DLD1 (cell line): ENCODE results near the gene INTS4.
"Not testable (repeated sequence)": the region's sequence is repeated elsewhere in the genome, so short reads cannot be mapped to it uniquely, and the experiment has no call there.

Experiments
- in situ Hi-C: cut with HindIII; loops from 2 replicates; pipeline ENCODE4 v1.10.0; 2017; ENCODE audit warnings: low sequenced_read_pairs

INTS4 gene, protein sequence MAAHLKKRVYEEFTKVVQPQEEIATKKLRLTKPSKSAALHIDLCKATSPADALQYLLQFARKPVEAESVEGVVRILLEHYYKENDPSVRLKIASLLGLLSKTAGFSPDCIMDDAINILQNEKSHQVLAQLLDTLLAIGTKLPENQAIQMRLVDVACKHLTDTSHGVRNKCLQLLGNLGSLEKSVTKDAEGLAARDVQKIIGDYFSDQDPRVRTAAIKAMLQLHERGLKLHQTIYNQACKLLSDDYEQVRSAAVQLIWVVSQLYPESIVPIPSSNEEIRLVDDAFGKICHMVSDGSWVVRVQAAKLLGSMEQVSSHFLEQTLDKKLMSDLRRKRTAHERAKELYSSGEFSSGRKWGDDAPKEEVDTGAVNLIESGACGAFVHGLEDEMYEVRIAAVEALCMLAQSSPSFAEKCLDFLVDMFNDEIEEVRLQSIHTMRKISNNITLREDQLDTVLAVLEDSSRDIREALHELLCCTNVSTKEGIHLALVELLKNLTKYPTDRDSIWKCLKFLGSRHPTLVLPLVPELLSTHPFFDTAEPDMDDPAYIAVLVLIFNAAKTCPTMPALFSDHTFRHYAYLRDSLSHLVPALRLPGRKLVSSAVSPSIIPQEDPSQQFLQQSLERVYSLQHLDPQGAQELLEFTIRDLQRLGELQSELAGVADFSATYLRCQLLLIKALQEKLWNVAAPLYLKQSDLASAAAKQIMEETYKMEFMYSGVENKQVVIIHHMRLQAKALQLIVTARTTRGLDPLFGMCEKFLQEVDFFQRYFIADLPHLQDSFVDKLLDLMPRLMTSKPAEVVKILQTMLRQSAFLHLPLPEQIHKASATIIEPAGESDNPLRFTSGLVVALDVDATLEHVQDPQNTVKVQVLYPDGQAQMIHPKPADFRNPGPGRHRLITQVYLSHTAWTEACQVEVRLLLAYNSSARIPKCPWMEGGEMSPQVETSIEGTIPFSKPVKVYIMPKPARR

DNA sequence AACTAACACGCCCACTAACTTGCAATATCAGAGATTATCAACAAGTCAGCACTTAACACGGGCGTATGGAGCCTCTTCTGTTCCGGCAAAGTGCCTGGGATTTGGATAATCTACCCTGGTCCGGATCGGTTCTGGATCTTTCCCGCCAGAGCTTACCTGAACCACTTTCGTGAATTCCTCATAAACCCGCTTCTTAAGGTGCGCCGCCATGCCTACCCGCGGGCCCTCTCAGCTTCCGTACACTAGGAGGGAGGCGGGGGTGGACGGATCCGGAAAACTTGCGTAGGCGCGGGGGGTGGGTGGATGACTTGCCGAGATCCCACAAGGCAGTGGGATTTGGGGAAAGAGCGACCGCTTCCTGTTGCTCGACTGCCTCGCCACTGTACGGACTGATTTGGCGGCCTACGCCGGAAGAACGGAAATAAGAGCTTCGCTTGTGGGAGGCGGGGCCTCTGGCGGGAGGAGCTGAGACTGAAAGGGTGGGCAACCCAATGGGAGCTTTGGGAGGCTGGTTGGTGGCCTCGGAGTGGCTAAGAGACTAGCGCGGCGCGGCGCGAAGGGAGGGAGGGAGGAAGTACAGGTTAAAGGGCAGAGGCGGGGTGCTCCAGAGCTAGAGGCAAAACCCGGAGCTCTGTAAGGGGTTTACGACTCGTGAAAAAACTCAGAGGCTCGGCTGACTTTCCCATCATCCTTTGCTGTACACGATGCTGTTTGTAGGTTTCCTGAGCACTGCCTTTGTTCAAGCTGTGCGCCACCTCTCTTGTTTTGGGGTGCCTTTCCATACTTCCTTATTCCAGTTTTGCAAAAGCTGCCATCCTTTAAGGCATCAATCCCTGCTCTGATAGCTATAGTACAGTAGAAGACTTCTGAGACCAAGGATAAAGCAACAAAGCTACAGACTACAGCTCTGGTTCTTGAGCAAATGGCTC is at the start of gene INTS4:
Gene INTS4 (minus strand): TSS at position 235 of the 929 bp plus-strand sequence. CDS start 25 bp downstream, at position 210.
- in situ Hi-C loops = no loop called here

DNA sequence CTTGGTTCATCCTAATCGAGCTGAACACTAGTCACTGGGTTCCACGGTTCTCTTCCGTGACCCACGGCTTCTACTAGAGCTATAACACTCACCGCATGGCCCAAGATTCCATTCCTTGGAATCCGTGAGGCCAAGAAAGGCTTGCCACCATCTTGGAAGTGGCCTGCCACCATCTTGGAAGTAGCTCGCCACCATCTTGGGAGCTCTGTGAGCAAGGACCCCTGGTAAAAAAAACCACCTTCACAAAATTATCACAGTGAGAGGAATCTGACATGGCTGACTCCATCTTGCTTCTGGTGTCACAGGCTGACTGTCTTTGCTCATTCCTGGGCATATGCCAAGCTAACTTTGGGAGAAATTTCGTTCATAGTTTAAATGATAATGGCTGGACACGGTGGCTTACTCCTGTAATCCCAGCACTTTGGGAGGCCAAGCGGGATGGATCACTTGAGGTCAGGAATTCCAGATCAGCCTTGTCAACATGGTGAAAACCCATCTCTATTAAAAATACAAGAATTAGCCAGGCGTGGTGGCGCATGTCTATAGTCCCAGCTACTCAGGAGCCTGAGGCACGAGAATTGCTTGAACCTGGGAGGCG is 47.5 kb upstream of the INTS4 start:
- in situ Hi-C loops = no loop called here

DNA sequence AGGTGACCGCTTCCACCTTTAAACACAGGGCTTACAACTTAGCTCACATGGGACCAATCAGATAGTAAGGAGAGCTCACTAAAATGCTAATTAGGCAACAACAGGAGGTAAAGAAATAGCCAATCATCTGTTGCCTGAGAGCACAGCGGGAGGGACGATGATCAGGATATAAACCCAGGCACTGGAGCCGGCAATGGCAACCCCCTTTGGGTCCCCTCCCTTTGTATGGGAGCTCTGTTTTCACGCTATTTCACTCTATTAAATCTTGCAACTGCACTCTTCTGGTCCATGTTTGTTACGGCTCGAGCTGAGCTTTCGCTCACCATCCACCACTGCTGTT is 46.9 kb upstream of the INTS4 start:
- in situ Hi-C loops = not testable (repeated sequence)

DNA sequence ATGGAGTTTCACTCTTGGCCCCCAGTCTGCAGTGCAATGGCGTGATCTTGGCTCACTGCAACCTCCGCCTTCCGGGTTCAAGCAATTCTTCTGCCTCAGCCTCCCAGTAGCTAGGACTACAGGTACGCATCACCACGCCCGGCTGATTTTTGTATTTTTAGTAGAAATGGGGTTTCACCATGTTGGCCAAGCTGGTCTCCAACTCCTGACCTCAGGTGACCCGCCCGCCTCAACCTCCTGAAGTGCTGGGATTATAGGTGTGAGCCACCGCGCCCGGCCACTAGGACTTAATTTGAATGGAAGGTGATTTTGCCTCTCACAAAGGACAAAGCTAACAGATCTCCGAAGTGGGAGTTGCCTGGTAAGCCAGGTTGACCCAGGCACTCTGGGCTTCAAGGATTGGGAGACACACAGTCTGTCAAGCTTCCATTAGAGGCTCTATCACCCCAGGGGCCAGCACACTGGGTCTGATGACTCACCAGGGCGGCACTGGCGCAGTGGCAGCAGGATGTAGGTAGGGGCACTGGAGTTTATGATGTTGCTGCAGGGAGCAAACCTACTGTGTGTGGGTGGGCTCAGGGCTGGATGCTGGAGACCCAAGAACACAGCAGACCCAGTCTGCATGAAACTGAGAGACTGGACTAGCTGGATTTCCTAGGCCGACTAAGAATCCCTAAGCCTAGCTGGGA is 46.4 kb upstream of the INTS4 start:
- in situ Hi-C loops = no loop called here

DNA sequence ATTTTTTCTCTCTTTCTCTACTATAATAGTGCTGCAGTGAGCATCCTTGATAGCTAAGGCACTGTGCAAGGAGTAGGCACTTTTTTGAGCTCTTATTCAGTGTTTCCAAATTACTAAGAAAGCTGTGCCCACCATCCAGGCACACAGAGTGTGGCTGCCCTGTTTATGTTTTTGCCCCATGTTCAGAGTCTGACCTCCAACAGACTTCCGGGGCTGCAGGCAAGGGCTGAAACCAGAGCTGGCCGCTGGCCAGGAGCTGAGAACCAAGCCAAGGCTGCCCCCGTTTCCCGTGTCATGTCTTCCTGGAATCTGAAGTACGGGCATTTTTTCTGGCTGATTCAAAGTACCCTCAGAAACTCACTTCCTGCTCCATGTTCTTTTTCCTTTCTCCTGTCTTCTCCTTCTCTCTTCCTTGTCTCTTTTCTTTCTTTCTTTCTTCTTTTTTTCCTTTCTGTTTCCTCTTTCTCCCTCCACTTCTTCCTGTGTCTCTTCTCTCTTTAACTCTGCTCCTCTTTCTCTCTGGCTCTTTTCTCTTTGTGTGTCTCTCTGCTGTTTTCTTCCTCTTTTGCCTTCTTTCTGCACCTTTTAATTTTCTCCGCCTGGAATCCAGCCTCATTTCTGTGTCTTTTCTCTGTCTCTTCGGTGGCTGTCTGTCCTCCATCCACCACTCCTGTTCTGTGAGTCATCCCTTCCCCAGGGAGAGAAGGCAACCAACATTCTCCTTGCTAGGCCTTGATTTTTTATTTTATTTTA is 45.6 kb upstream of the INTS4 start:
- in situ Hi-C loops = no loop called here

DNA sequence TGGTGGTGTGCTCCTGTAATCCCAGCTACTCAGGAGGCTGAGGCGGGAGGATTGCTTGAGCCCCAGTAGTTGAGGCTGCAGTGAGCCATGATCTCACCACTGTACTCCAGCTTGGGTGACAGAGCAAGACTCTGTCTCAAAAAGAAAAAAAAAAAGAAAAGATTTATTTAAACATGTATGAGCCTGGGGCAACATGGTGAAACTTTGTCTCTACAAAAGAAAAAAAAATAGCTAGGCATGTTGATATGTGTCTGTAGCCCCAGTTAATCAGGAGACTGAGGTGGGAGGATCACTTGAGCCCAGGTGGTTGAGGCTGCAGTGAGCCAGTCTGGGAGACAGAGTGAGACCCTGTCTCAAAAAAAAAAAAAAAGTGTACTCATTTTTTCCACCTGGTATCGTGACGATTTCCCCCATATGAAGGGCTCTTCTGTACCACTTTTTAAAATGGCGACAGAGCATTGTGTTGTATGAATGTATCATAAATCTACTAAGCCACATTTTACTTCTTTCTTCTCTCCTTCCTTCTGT is 45.0 kb upstream of the INTS4 start:
- in situ Hi-C loops = no loop called here

DNA sequence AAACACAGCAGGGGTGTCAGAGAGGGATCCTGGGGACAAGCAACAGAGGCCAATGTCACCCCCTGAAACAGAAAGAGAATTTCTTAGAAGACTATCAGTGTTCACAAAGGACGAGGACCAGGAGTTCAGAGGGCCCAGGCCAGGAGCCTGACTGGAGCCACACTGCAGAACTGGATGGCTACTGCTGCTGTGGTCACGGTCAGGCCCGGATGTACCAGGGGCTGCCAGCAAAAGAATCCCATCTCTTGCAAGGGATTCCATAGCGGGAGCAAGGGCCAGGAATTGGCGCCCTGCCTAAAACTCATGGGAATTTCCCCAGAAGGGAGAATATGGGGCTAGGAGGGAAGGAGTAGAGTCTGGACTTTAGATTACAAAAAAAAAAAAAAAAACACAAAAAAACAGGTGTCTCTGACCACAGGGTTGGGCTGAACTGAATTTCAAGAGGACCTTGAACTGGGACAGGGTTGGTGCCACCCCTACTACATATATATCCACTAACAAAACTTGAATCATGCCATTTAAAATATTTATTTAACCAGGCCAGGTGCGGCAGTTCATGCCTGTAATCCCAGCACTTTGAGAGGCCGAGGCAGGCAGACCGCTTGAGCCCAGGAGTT is 44.3 kb upstream of the INTS4 start:
- in situ Hi-C loops = no loop called here

DNA sequence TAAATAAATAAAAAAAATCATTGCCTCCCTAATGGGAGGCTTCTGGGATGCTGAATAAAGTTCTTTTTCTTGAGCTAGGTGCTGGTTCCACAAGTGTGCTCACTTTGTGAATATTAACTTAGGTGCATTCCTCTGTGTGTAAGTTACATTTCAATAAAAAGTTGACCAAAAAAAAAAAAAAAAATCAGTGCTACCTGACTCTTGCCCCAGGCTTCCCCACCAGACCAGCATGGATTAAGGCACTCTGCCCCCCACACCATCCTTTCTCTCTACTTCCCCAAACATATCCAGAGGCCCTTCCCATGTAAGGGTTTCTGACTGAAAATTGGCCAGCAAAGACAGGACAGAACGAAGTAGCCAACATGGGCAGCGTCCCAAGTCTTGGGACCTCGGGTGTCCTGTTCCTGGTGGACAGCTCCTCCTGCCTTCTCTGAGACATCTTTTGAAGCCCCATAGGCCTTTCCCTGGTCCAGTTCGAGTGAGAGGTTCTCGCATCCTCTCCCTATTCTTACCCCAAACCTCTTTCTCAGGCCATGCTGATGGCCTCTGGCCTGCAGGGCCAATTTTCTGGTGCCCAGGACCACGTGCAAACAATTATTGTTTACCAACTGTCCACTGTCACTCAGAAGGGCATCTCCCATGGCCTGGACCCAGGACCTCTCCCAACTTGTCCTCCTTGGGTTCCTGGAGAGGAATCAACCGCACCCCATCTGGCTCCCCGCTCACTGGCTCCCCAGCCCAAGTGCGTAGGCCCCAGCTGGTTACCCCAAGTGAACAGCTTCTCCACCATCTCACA is 43.6 kb upstream of the INTS4 start:
- in situ Hi-C loops = no loop called here

DNA sequence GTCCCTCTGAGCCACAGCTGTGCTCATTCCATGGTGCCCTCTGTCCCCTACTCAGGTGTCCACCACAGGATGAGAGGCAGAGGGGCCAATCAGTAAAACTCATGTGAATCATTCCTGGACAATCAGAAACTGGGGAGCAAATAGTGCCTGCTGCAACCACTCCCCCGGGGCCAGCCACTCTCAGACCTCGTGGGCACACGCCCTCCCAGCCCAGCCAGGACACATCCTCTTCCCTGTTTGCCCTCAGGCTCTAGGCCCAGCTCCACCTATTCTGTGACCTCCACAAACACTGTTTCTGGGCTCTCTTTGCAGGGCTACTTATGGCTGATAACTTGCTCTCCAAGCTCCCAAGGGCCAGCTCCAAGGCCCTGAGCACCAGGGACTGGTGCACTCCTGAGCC is 42.6 kb upstream of the INTS4 start:
- in situ Hi-C loops = no loop called here

DNA sequence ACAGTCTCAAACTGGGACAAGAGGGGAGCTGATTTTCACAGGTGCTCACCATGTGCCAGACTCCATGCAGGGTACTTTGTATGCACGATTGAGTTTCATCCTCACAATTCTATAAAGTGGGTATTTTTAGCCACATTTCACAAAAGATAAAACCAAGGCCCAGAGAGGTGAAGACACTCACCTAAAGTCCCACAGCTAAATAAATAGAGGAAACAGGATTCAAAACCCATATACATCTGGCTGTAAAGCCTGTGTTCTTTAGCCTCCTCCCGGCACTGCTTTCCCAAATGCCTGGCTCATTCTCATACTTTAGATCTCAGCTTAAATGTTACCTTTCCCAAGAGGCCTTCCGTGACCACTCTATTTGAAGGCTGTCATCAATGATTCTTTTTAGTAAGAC is 41.8 kb upstream of the INTS4 start:
- in situ Hi-C loops = no loop called here

DNA sequence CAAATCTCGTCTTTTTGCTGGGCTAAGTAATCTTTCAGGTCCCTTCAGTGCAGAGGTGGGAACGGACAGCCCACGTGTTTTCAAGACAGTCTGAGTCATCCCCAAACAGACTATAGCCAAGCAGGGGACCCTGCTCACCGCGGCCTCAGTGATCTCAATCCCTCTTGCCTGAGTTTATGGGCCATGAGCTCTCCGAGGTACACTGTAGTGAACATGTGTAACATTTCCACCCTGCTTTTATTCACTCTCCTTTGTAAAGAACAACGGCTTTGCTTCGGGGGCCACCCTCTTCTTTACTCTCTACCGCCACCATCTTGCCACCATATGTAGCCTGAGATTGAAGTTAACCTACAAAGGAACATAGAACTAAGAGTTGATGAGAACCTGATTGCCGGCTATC is 40.2 kb upstream of the INTS4 start:
- in situ Hi-C loops = no loop called here

DNA sequence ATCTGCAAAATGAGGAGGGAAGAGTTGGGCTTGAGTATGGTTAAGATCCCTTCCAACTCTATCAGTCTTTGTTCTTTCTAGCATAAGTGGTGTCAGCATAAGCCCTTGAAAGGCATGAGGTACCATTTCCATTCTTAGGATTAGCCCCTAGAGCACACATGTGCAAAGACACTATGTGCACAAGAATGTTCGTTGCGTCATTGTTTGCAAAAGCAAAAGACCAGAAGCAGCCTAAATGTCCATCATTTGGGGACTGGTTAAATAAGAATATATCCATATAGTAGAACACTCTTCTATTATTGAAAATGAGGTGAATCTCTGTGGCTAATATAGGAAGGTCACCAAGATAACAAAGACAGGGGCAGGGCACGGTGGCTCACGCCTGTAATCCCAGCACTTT is 38.6 kb upstream of the INTS4 start:
- in situ Hi-C loops = no loop called here

DNA sequence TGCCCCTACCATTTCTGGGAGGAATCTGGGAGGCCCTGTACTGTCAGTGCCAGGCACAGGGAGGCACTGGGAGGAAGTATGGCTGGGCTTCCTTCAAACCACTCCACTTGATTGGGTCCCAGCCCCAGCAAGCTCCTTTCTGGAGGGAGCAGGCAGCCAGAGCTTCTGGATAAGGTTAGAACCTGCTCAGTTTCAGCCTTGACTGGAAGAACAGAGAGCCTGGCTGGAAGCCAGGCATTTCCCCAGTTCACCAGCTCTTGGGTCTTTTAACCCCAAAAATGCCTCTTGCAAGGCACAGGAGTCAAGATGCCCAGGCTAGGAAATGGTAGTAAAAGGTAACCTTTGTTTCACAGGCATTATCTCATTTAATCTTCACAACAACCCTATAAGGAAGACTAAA is 37.6 kb upstream of the INTS4 start:
- in situ Hi-C loops = no loop called here

DNA sequence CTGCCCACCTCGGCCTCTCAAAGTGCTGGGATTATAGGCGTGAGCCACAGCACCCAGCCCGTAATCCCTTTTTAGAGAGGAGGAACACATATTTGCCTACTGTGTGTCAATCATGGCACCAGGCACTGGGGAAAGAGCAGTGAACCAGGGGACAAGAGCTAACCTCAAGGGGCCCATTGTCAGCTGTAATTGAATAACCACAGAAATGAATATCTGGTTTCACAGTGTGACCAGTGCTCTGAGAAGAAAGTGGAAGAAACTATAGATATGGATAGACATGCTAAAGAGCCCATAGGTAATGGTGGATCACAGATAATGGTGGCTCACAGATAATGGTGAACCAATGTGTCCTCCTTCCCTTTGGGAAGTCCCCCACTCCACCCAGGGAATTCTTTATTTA is 37.2 kb upstream of the INTS4 start:
- in situ Hi-C loops = no loop called here

DNA sequence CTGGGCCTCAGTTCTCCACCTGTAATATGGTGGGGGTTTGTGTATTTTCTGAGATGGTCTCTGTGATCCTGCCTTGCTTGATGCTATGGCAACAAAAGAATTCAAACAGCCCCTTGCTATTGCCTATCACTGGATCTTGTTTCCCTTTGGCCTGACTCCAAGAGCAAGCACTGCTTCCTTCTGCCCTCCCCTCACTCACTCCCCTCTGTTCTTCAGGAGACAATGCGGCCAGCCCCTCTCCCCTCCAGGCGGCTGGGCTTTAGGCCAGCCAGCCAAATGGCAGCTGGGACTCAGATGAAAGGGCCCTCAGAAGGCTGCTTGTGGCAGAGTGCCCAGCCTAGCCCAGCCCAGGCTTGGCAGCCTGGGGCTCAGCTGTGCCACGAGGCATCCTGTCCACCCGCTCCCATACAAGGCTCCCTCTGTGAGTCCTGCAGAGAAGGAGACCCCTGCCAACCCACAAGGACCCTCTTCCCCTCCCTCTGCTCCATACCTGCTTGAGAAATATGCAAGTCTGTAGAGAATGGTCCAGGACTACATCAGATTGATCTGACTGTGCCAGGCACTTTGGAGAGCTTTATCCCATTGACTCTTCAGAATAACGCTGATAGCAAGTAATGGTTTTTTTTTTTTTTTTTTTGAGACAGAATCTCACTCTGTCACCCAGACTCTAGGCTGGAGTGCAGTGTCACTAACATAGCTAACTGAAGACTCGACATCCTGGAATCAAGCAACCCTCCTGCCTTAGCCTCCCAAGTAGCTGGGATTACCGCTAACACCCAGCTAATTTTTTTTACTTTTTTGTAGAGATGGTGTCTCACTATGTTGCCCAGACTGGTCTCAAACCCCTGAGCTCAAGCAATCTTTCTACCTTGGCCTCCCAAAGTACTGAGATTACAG is 36.2 kb upstream of the INTS4 start:
- in situ Hi-C loops = no loop called here

DNA sequence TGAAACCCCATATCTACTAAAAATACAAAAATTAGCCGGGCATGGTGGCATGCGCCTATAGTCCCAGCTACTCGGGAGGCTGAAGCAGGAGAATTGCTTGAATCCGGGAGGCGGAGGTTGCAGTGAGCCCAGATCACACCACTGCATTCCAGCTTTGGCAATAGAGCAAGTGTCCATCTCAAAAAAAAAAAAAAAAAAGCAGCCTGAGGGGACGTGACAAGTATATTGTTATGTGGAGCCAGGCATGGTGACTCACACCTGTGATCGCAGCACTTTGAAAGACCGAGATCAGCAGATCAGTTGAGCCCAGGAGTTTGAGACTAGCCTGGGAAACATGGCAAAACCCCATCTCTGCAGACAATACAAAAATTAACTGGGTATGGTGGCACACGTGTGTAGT is 34.0 kb upstream of the INTS4 start:
- in situ Hi-C loops = not testable (repeated sequence)

DNA sequence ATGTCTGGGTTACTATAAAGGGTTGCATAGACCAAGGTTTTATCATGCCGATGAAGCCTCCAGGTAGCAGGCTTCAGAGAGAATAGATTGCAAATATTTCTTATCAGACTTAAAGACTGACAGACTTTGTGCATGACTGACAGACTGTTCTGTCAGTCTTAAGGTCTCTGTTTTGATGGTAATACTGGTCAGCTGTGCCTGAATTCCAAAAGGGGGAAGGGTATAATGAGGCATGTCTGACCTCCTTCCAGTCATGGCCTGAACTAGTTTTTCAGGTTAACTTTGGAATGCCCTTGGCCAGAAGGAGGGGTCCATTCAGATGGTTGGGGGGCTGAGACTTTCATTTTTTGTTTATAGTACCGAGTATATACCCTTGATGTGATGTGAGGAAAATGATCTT is 33.3 kb upstream of the INTS4 start:
- in situ Hi-C loops = no loop called here
